ENCODE data around the gene SORD.
A peak's percentile ranks its signal among the peaks of the same experiment; 100 is the strongest.
"Not testable (repeated sequence)": the region's sequence is repeated elsewhere in the genome, so short reads cannot be mapped to it uniquely, and the experiment has no call there.

SORD gene

DNA sequence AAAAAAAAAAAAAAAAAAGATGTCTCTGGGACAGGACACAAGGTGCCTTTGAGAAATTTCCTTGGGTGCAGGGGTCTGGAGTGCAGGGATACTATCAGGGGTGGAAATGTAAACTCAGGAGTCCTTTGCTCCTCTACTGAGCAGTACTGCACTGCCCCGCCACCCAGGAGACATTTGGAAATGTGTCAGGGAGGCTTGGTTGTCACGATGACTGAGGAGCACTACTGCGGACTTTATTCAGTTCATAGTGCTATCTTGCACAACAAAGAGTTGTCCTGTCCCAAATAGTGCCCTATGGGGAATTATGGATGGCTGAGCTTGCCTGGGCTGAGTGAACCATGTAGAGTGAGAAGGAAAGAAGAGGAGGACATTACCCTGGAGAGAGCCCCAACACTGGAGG is 2.6 kb downstream of the SORD start:
- not testable (repeated sequence) for DNase-seq

- DNase-seq = no peak
These were observed 3.7 kb downstream of the SORD start for GRCh38 chr15:45026651-45027190.

DNA sequence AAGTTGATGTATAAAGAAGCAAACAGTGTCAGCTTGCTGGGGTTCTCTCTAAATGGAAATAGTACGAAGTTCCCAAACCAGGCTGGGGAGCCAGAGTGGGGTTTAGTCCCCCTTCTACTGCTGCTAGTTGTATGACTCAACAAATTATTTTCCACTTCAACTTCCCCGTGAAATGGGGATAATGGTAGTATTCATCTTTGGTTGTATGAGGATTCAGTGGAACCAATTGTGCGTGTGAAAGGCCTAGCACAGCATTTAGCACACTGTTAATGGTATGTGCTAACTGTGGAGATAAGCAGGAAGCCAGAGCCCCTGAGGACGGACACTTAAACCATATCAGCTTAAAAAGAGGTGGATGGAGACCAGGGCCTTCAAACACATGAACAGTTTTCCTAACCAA is 4.2 kb downstream of the SORD start:
- no peak for DNase-seq

DNA sequence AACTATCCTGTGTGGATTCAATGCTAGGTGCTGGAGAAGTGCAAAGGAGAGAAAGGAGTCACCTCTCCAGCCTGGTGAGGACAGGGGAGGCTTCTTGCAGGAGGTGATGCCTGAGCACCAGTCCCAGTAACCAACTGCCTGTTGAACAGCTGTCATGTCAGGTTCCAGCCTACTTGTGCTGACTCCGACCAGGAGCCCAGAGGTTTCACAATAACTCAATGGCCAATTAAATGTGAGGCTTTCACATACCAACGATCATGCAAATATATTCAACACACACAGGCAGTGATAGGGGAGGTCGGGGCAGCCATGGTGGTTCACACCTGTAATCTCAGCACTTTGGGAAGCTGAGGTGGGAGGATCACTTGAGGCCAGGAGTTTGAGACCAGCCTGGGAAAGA is 7.7 kb downstream of the SORD start:
- DNase-seq = no peak

GRCh38 chr15:45031522-45032028 is 8.6 kb downstream of the SORD start:
- not testable (repeated sequence) for DNase-seq

DNA sequence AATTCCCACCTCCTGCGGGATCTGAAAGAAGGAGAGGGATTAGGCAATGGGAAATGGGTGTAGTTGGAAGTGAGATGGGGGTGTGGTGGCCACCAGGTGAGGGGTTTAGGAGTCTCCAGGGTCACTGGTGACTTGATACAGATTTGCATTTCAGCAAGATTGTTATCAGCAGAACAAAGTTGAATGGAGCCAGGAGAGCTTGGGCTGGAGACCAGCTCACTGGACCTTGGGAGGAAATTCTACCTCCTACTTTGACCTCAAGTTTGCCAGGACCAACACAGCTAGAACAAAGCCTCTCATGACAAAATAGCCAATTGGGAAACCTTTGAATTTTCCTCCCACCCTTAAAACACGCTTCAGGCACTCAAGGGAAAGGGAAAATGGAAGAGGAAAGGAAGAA is 9.5 kb downstream of the SORD start:
- DNase-seq = not testable (repeated sequence)

DNA sequence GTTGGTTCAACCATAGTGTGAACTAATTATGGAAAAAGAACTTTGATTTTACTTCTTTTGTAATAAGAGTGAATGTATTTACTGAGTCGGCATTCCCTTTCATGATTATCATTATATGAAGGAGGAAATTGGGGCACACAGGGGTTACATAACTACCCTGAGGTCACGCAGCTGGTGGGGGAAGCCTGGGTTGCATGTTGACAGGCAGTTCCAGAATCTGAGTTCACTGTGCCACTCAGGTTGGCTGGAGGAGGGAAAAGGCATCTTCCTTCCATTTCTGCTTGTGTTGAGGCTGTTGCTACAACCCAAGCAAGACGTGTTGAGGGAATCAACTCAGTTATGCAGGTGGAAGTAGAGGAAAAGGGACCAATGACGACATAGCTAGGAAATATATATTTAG is 11.1 kb downstream of the SORD start:
- not testable (repeated sequence) for DNase-seq

DNA sequence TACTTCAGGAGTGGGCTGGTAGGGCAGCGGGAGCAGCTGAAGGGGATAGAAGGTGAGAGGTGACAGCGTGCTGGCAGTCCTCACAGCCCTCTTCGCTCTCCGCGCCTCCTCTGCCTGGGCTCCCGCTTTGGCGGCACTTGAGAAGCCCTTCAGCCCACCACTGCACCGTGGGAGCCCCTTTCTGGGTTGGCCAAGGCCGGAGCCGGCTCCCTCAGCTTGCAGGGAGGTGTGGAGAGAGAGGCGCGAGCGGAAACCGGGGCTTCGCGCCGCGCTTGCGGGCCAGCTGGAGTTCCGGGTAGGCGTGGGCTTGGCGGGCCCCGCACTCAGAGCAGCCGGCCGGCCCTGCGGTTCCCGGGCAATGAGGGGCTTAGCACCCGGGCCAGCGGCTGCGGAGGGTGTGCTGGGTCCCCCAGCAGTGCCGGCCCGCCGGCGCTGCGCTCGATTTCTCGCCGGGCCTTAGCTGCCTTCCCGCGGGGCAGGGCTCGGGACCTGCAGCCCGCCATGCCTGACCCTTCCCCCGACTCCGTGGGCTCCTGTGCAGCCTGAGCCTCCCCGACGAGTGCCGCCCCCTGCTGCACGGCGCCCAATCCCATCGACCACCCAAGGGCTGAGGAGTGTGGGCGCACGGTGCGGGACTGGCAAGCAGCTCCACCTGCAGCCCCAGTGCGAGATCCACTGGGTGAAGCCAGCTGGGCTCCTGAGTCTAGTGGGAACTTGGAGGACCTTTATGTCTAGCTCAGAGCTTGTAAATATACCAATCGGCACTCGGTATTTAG is 11.8 kb downstream of the SORD start:
- not testable (repeated sequence) for DNase-seq

DNA sequence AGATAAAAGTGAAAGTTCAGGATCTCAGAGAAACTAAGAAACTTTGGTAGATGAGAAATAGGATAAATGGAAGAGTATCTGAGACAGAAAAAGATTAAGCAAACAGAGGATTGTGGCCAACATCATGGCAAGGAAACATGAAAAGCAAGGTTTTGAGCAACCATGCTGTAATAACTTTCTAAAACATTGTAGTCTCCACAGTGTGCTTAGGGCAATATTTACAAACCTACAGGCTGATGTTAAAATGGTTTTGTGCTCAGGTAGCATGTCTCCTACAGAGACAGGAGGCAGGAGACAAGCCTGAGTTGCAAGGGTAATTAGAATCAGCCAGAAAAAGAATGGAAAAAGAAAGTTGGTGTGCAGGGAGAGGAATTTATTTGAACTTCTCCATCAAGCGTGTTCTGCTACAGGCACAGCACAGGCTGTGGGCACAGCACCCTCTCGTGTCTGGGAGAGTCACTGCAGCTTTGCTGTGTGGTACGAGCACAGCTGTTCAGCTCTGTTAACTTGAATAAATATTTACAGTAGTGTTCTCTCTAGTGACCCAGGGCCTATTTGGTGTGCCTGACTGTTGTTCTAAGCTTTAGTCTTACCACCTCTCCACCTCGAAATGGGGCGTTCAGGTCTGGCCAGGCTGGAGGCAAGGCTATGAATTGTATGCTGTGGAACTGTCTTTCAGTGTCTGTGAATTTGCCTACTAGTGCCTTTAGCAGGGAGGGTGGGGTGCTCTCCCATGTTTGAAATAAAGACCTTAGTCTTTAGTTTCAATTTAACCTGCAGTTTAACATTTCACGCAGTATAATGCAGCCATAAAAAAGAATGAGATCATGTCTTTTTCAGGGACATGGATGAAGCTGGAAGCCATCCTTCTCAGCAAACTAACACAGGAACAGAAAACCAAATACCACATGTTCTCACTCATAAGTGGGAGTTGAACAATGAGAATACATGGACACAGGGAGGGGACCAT is 14.1 kb downstream of the SORD start:
- DNase-seq = peak; percentile 77

DNA sequence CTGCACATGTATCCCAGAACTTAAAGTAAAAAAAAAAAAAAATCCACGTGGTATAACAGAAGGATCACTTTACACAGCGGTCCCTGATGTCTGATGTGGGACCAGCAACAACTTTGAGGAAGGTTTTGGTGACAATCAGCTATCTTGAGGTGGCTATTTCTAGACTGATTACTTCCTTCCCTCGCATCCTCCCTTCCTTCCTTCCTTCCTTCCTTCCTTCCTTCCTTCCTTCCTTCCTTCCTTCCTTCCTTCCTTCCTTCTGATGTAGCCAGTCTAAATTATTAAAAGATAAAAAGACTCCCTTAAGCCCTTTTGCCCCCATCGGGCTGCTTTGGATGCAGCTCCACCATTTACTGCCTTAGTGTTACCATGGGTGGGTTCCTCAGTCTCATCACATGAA is 14.9 kb downstream of the SORD start:
- DNase-seq = no peak

- DNase-seq = not testable (repeated sequence)
These were observed 17.4 kb downstream of the SORD start for GRCh38 chr15:45040396-45040795.

DNA sequence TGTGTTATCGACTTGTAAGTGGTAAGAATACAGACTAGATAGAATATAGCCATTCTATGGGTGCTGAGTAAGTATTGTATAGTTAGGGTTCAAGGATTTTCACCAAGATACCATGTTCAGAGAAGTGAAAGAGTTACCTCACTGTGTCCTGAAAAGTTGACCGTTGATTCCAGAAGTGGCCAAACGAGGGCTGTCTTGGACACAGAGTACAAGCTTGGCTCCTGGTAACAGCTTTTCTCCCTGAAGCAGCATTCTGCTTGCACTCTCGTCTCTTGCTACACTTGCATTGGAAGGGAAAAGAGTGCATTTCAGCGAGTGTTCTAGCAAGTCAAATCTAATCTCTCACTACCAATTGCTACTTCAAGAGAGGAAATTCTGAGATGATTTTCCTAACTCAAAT is 18.5 kb downstream of the SORD start:
- DNase-seq = not testable (repeated sequence)

DNA sequence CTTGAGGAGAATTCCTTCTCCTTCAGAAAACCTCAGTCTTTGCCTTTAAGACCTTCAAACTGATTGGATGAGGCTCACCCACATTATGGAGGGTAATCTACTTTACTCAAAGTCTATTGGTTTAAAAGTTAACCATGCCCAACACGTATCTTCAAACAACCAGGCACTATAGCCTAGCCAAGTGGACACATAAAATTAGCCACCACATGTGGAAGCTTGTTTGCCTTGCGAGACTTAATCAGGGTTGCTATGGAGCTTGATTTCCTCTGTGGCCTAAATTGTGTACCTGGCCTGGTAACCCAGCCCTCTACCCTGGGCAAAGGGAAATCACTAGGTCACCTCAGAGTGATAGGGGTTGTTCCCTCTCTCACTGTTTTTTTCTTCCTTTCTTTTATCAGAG is 19.9 kb downstream of the SORD start:
- DNase-seq = not testable (repeated sequence)

DNA sequence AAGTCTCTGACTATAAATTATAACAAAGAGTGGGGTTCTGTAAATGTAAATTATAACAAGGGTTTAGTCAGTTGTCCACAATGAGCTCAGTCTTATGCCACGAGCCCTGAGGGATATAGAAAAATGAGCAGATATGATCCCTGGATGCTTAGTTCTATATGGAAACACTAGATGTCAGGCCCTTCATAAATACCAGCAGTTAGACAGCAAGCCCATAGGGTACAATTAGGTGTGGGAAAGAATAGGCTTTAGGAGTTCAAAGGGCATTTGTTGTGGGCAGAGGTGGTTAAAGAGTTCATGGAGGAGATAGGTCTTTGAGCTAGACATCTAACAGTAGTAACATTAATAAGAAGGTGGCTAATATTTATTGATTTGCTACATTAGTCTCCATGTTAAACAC is 21.3 kb downstream of the SORD start:
- not testable (repeated sequence) for DNase-seq

DNA sequence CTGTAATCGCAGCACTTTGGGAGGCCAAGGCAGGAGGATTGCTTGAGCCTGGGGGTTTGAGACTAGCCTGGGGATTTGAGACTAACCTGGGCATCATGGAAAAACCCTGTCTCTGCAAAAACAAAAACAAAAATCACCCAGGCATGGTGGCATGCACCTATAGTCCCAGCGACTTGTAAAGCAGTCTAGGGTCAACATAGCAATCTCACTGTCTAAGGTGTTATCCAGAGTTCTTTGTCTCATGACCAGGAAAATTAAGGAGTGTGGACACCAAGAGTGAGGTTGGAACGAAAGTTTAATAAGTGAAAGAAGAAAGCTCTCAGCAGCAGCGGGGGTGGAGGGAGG is 25.4 kb downstream of the SORD start:
- not testable (repeated sequence) for DNase-seq

- DNase-seq = no peak
These were observed 26.0 kb downstream of the SORD start for GRCh38 chr15:45048794-45049631.

GRCh38 chr15:45050587-45050986 is 27.6 kb downstream of the SORD start:
- no peak for DNase-seq

GRCh38 chr15:45052676-45053075 is 29.7 kb downstream of the SORD start:
- DNase-seq = not testable (repeated sequence)

GRCh38 chr15:45058690-45059675 is 36.0 kb downstream of the SORD start:
- not testable (repeated sequence) for DNase-seq

- DNase-seq = not testable (repeated sequence)
These were observed 39.3 kb downstream of the SORD start for GRCh38 chr15:45062301-45062700.

GRCh38 chr15:45064386-45064785 is 41.4 kb downstream of the SORD start:
- no peak for DNase-seq
